ENCODE data around the gene CCAR1.

- no peak for TF ChIP-seq CTCF (conservative IDR thresholded peaks at IDR 0.05)
- no peak for TF ChIP-seq ZFX (IDR thresholded peaks at IDR 0.05)
These were observed 21.4 kb downstream of the CCAR1 start for GRCh38 chr10:68742397-68742796.
